ENCODE measurements around the gene PCDHA8.

DNA sequence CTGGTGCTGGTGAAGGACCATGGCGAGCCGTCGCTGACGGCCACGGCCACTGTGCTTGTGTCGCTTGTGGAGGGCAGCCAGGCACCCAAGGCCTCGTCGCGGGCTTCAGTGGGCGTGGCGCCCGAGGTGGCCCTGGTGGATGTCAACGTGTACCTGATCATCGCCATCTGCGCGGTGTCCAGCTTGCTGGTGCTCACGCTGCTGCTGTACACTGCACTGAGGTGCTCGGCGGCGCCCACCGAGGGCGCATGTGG, 16.9 kb downstream of the PCDHA8 start:
- TF ChIP-seq, protein P1, sequence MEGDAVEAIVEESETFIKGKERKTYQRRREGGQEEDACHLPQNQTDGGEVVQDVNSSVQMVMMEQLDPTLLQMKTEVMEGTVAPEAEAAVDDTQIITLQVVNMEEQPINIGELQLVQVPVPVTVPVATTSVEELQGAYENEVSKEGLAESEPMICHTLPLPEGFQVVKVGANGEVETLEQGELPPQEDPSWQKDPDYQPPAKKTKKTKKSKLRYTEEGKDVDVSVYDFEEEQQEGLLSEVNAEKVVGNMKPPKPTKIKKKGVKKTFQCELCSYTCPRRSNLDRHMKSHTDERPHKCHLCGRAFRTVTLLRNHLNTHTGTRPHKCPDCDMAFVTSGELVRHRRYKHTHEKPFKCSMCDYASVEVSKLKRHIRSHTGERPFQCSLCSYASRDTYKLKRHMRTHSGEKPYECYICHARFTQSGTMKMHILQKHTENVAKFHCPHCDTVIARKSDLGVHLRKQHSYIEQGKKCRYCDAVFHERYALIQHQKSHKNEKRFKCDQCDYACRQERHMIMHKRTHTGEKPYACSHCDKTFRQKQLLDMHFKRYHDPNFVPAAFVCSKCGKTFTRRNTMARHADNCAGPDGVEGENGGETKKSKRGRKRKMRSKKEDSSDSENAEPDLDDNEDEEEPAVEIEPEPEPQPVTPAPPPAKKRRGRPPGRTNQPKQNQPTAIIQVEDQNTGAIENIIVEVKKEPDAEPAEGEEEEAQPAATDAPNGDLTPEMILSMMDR (IDR thresholded peaks at IDR 0.05 in 8 of 11, conservative IDR thresholded peaks at IDR 0.05 in 3 of 11), result no peak
- TF ChIP-seq POLR2AphosphoS5 (IDR thresholded peaks at IDR 0.05) (no peak), POLR2A (IDR thresholded peaks at IDR 0.05) (no peak)

Data from spleen (tissue), 7 donors.